ENCODE measurements around the gene UBE2J2.

Gene UBE2J2

DNA sequence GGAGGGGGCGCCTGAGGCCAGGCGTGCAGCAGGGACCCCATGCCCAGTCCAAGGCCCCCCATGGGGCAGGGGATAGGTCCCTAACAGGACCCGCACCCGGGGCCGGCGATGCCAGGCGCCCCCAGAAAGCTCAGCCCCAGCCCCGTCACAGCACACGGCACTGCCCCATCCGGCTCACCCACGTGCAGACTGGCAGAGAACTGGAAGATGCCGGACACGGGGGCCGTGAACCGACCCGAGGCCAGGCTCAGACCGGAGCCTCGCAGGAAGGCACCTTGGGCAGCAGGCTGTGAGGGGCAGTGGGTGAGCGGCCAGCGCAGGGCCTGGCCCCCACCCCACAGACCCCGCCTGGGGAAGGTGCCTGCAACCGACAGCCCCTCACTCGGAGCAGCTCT, 30.4 kb downstream of the UBE2J2 start:
- TF ChIP-seq CTCF (IDR thresholded peaks at IDR 0.05; ENCODE audit: low read depth, low read length, missing control alignments), result no peak
- no peak overlapping the region for H3K4me3 ChIP-seq (replicated peaks; ENCODE audit: low read depth, low read length)
- DNase-seq (ENCODE audit: extremely low read depth, low read depth), result no peak

GRCh38 chr1:1242461-1243265, 31.0 kb downstream of the UBE2J2 start:
- H3K4me3 ChIP-seq (replicated peaks; ENCODE audit: low read depth, low read length), result no peak overlapping the region
- TF ChIP-seq CTCF (IDR thresholded peaks at IDR 0.05; ENCODE audit: low read depth, low read length, missing control alignments), result no peak
- DNase-seq (ENCODE audit: extremely low read depth, low read depth), result no peak

- H3K4me3 ChIP-seq (replicated peaks; ENCODE audit: low read depth, low read length), result no peak overlapping the region
- DNase-seq (ENCODE audit: extremely low read depth, low read depth), result no peak
- TF ChIP-seq CTCF (IDR thresholded peaks at IDR 0.05; ENCODE audit: low read depth, low read length, missing control alignments), result no peak
Measured at GRCh38 chr1:1241588-1242219, 31.9 kb downstream of the UBE2J2 start.

DNA sequence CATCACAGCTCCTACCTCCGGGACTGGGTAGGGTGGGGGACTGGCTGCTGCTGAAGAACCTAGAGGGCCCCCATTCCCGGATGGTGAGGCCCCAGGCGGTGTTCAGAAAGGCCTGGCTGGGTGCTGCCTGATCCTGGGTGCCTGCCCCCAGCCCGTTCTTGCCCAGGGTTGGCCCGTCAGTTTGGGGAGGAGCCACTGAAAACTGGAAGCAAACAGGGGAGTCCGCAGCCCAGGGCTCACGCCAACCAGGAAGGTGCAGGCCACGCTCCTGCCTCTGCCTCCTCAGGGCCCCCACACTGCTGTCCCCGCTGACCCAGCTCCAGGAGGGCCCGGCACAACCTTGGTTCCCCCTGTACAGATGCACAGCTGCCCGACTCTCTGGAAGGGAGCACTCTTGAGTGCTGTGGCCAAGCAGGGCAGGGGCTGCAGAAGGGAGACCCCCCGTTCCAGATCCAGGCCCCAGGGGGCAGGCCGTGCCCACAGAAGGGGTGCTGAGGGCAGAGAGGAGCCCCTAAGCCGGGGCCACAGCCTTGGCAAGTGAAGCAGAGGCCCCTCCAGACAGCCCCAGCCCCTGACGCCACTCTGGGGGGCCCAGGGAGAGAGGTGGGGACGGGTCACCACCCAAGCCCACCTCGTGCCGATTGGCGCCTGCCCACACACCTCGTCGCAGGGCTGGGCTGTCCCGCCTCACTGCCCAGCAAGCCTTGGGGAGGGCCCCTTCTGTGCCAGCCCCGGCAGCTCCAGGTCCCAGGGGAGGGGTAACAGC, 32.6 kb downstream of the UBE2J2 start:
- no peak overlapping the region for H3K4me3 ChIP-seq (replicated peaks; ENCODE audit: low read depth, low read length)
- TF ChIP-seq CTCF (IDR thresholded peaks at IDR 0.05; ENCODE audit: low read depth, low read length, missing control alignments), result no peak
- DNase-seq (ENCODE audit: extremely low read depth, low read depth), result no peak

DNA sequence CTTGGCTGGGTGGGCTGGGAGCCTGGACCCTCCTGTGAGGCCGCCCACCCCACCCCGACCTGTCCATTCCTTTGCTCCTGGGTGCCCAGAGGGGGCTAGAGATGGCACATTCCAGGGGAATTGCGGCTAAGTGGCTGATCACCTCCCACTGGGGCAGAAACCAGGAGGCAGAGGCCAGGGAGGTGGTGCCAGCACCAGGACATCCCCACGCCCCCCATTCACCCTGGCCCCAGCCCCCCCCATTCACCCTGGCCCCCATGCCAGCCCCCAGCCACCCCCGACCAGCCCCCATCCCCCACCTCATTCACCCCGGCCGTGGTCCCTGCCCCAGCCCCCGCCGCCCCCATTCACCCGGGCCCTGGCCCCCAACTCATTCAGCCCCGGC, 33.3 kb downstream of the UBE2J2 start:
- no peak for DNase-seq (ENCODE audit: extremely low read depth, low read depth)
- no peak for TF ChIP-seq CTCF (IDR thresholded peaks at IDR 0.05; ENCODE audit: low read depth, low read length, missing control alignments)
- no peak overlapping the region for H3K4me3 ChIP-seq (replicated peaks; ENCODE audit: low read depth, low read length)

GRCh38 chr1:1239614-1240347, 33.9 kb downstream of the UBE2J2 start:
- TF ChIP-seq CTCF (IDR thresholded peaks at IDR 0.05; ENCODE audit: low read depth, low read length, missing control alignments), result no peak

More at GRCh38 chr1:1239614-1240347, 33.9 kb downstream of the UBE2J2 start:
- H3K4me3 ChIP-seq (replicated peaks; ENCODE audit: low read depth, low read length), result no peak overlapping the region
- DNase-seq (ENCODE audit: extremely low read depth, low read depth), result no peak
